K562 (cell line): Measurements from ENCODE around the gene RORC. TPM values are rescaled to one million over a fixed set of nuclear protein-coding genes. Genes with fewer than 3 reads are reported as not detected.

Source experiments
- BDP1 ChIP-seq: IDR thresholded peaks from 3 replicates; pipeline ENCODE4 v1.6.1; 2011; ENCODE audit not compliant: insufficient read length, insufficient read depth
- CREB1 ChIP-seq, 2 experiments: sonication (generic) in 1 of 2; formaldehyde crosslinking in 1 of 2; IDR thresholded peaks; 2 replicates each; pipeline versions ENCODE4 v1.6.1 to v1.8.0; 2012 to 2022; ENCODE audit warnings: inconsistent platforms in 1 of 2, mild to moderate bottlenecking in 1 of 2, missing genetic modification reagents in 1 of 2, moderate library complexity in 1 of 2
- CTCFL ChIP-seq: IDR thresholded peaks from 2 replicates; pipeline ENCODE4 v1.6.1; 2011; ENCODE audit warnings: borderline replicate concordance, low read depth, mild to moderate bottlenecking, moderate library complexity, low read length; ENCODE audit not compliant: insufficient read depth, poor library complexity, severe bottlenecking
- ESRRB ChIP-seq: fragments of 250-450 bp; sonication (Bioruptor Pico); IDR thresholded peaks from 2 replicates; pipeline ENCODE4 v1.5.0; 2020; ENCODE audit warnings: mild to moderate bottlenecking, moderate library complexity, borderline replicate concordance
- NCOA1 ChIP-seq: fragments of 450-650 bp; IDR thresholded peaks from 2 replicates; pipeline ENCODE4 v1.6.1; 2016; ENCODE audit warnings: low read depth
- NR3C1 ChIP-seq: sonication (generic); formaldehyde crosslinking; IDR thresholded peaks from 2 replicates; pipeline ENCODE4 v1.8.1; 2022; ENCODE audit warnings: missing genetic modification reagents
- NR4A1 ChIP-seq, 2 experiments: fragments of 250-450 bp in 1 of 2; fragments of 450-650 bp in 1 of 2; sonication (Bioruptor Pico) in 1 of 2; IDR thresholded peaks; 2 replicates each; pipeline versions ENCODE4 v1.4.0 to v1.6.1; 2016 to 2020; ENCODE audit warnings: mild to moderate bottlenecking in 2 of 2, missing compliant biosample characterization in 1 of 2, missing genetic modification characterization in 1 of 2, moderate library complexity in 1 of 2
- RBM15 ChIP-seq: fragments of 200-400 bp; formaldehyde crosslinking; IDR thresholded peaks from 2 replicates; pipeline ENCODE4 v1.6.1; 2018; ENCODE audit warnings: mild to moderate bottlenecking, low read length, moderate library complexity; ENCODE audit not compliant: insufficient read depth
- SUPT5H ChIP-seq: fragments of 450-650 bp; IDR thresholded peaks from 2 replicates; pipeline ENCODE4 v1.6.1; 2016
- U2AF2 ChIP-seq: fragments of 200-400 bp; formaldehyde crosslinking; optimal IDR thresholded peaks from 2 replicates; pipeline ENCODE3; 2017; ENCODE audit warnings: low read depth, mild to moderate bottlenecking, low read length
- ZFPM2 ChIP-seq: fragments of 250-450 bp; sonication (Bioruptor Pico); IDR thresholded peaks from 2 replicates; pipeline ENCODE4 v1.5.1; 2022; ENCODE audit warnings: mild to moderate bottlenecking
- ZNF253 ChIP-seq: fragments of 250-450 bp; sonication (Bioruptor Pico); conservative IDR thresholded peaks from 2 replicates; pipeline ENCODE4 v1.6.1; 2021; ENCODE audit warnings: mild to moderate bottlenecking
- ZNF77 ChIP-seq: fragments of 250-450 bp; sonication (Bioruptor Pico); IDR thresholded peaks from 2 replicates; pipeline ENCODE4 v1.5.0; 2020
- polyA plus RNA-seq, 8 experiments: library from polyadenylated mRNA; depleted of rRNA in 4 of 8; stranded (reverse) in 5 of 8; unstranded in 3 of 8; fragments of >200 nt; fragmentation: Nextera tagmentation in 2 of 8; fragmentation: Illumina TruSeq in 1 of 8; extraction: Ambion mirVana in 2 of 8; extraction: Trizol in 1 of 8; gene quantifications; 2 replicates each; pipeline versions ENCODE4 v1.2.1 to v1.2.3, GENCODE V29; 2011 to 2014; ENCODE audit warnings: inconsistent platforms in 1 of 8, missing spikeins in 1 of 8
- total RNA-seq, 7 experiments: library from RNA; depleted of rRNA in 6 of 7; stranded (reverse); fragments of >200 nt in 6 of 7; fragmentation: Illumina TruSeq in 2 of 7; extraction: Trizol in 2 of 7; gene quantifications; 2 replicates each; pipeline versions ENCODE4 v1.2.1 to v1.2.3, GENCODE V29; 2011 to 2021; ENCODE audit warnings: low replicate concordance in 1 of 7
- TF ChIP-seq, protein P1 (sequence below): fragments of 200-600 bp; sonication (generic); IDR thresholded peaks from one replicate; pipeline ENCODE4 v1.6.1; 2012; ENCODE audit warnings: mild to moderate bottlenecking, low read depth, low read length, inconsistent platforms

The RORC gene
- total and polyA plus RNA-seq, 9 of the 15 experiments (the other 6 are each of a cell fraction or from before 2014, with no cell fraction given) = not detected

- TF ChIP-seq, protein P1, sequence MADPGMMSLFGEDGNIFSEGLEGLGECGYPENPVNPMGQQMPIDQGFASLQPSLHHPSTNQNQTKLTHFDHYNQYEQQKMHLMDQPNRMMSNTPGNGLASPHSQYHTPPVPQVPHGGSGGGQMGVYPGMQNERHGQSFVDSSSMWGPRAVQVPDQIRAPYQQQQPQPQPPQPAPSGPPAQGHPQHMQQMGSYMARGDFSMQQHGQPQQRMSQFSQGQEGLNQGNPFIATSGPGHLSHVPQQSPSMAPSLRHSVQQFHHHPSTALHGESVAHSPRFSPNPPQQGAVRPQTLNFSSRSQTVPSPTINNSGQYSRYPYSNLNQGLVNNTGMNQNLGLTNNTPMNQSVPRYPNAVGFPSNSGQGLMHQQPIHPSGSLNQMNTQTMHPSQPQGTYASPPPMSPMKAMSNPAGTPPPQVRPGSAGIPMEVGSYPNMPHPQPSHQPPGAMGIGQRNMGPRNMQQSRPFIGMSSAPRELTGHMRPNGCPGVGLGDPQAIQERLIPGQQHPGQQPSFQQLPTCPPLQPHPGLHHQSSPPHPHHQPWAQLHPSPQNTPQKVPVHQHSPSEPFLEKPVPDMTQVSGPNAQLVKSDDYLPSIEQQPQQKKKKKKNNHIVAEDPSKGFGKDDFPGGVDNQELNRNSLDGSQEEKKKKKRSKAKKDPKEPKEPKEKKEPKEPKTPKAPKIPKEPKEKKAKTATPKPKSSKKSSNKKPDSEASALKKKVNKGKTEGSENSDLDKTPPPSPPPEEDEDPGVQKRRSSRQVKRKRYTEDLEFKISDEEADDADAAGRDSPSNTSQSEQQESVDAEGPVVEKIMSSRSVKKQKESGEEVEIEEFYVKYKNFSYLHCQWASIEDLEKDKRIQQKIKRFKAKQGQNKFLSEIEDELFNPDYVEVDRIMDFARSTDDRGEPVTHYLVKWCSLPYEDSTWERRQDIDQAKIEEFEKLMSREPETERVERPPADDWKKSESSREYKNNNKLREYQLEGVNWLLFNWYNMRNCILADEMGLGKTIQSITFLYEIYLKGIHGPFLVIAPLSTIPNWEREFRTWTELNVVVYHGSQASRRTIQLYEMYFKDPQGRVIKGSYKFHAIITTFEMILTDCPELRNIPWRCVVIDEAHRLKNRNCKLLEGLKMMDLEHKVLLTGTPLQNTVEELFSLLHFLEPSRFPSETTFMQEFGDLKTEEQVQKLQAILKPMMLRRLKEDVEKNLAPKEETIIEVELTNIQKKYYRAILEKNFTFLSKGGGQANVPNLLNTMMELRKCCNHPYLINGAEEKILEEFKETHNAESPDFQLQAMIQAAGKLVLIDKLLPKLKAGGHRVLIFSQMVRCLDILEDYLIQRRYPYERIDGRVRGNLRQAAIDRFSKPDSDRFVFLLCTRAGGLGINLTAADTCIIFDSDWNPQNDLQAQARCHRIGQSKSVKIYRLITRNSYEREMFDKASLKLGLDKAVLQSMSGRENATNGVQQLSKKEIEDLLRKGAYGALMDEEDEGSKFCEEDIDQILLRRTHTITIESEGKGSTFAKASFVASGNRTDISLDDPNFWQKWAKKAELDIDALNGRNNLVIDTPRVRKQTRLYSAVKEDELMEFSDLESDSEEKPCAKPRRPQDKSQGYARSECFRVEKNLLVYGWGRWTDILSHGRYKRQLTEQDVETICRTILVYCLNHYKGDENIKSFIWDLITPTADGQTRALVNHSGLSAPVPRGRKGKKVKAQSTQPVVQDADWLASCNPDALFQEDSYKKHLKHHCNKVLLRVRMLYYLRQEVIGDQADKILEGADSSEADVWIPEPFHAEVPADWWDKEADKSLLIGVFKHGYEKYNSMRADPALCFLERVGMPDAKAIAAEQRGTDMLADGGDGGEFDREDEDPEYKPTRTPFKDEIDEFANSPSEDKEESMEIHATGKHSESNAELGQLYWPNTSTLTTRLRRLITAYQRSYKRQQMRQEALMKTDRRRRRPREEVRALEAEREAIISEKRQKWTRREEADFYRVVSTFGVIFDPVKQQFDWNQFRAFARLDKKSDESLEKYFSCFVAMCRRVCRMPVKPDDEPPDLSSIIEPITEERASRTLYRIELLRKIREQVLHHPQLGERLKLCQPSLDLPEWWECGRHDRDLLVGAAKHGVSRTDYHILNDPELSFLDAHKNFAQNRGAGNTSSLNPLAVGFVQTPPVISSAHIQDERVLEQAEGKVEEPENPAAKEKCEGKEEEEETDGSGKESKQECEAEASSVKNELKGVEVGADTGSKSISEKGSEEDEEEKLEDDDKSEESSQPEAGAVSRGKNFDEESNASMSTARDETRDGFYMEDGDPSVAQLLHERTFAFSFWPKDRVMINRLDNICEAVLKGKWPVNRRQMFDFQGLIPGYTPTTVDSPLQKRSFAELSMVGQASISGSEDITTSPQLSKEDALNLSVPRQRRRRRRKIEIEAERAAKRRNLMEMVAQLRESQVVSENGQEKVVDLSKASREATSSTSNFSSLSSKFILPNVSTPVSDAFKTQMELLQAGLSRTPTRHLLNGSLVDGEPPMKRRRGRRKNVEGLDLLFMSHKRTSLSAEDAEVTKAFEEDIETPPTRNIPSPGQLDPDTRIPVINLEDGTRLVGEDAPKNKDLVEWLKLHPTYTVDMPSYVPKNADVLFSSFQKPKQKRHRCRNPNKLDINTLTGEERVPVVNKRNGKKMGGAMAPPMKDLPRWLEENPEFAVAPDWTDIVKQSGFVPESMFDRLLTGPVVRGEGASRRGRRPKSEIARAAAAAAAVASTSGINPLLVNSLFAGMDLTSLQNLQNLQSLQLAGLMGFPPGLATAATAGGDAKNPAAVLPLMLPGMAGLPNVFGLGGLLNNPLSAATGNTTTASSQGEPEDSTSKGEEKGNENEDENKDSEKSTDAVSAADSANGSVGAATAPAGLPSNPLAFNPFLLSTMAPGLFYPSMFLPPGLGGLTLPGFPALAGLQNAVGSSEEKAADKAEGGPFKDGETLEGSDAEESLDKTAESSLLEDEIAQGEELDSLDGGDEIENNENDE = no peak
- TF ChIP-seq ZNF77 (CRISPR knock-in tag) = no peak
- no peak for TF ChIP-seq ZNF253 (CRISPR knock-in tag)
- TF ChIP-seq ZFPM2 (CRISPR knock-in tag) = no peak
- TF ChIP-seq SUPT5H = peak; percentile 77
- TF ChIP-seq NCOA1 = no peak
- TF ChIP-seq CREB1 (IDR thresholded peaks at IDR 0.05) = 0 out of 2 replicates have a peak, but pooled peaks have one; percentile 36
- TF ChIP-seq CREB1 (CRISPR knock-in tag; IDR thresholded peaks at IDR 0.05) = peak; percentile 57
- TF ChIP-seq NR3C1 (CRISPR knock-in tag) = peak; percentile 69; the same call in 1 of the 2 replicates
- no peak for TF ChIP-seq ESRRB (CRISPR knock-in tag)
- TF ChIP-seq CTCFL = peak; percentile 30
- TF ChIP-seq NR4A1 (CRISPR knock-in tag; IDR thresholded peaks at IDR 0.05) = no peak
- TF ChIP-seq NR4A1 (tag; IDR thresholded peaks at IDR 0.05) = no peak
- no peak for TF ChIP-seq U2AF2
- no peak for TF ChIP-seq RBM15
- no peak for TF ChIP-seq BDP1
Observed at GRCh38 chr1:151790071-151790939, 41.3 kb downstream of the RORC start, which contains the start of gene TDRKH (continued).
